Right atrium auricular region (tissue), 2 donors: ENCODE measurements around the gene SPSB1. TPM values are rescaled to one million over a fixed set of nuclear protein-coding genes. Genes with fewer than 3 reads are reported as not detected.

ENCODE experiments used
- DNase-seq: peaks from one replicate; pipeline ENCODE4 v3.0.0-alpha.2; 2019; ENCODE audit warnings: low spot score
- H3K27ac ChIP-seq, 2 donors: fragments of 200-600 bp; sonication (generic); 1 replicate in 1 of 2; 2 replicates in 1 of 2; pipeline ENCODE4 v1.5.1; 2016 to 2019
- H3K27me3 ChIP-seq, 2 donors: fragments of 200-600 bp; sonication (generic); one replicate each; pipeline versions ENCODE4 v1.5.1 to v1.6.0; 2017 to 2019
- H3K36me3 ChIP-seq: fragments of 200-600 bp; sonication (generic); one replicate; pipeline ENCODE4 v1.5.1; 2016
- H3K4me1 ChIP-seq, 2 donors: fragments of 200-600 bp; sonication (generic); one replicate each; pipeline versions ENCODE4 v1.5.1 to v1.6.0; 2017 to 2019
- H3K4me3 ChIP-seq, 2 donors: fragments of 200-600 bp; sonication (generic); 1 replicate in 1 of 2; 2 replicates in 1 of 2; pipeline ENCODE4 v1.5.1; 2017 to 2019; ENCODE audit warnings: mild to moderate bottlenecking in 1 of 2, moderate library complexity in 1 of 2
- H3K9me3 ChIP-seq, 2 donors: fragments of 200-600 bp; sonication (generic); one replicate each; pipeline ENCODE4 v1.5.1; 2019
- total RNA-seq, 2 donors: library from RNA; depleted of rRNA; stranded (reverse); fragments of >200 nt; gene quantifications; one replicate each; pipeline ENCODE4 v1.1.0, GENCODE V29; 2016
- TF ChIP-seq, protein P1 (sequence below), 2 donors: fragments of 200-600 bp; sonication (generic); IDR thresholded peaks; one replicate each; pipeline ENCODE4 v1.5.1; 2019; ENCODE audit warnings: antibody characterized with exemption in 2 of 2

The SPSB1 gene
- total RNA-seq, 2 donors from 2014 or later = 20.1 to 20.8 TPM

DNA sequence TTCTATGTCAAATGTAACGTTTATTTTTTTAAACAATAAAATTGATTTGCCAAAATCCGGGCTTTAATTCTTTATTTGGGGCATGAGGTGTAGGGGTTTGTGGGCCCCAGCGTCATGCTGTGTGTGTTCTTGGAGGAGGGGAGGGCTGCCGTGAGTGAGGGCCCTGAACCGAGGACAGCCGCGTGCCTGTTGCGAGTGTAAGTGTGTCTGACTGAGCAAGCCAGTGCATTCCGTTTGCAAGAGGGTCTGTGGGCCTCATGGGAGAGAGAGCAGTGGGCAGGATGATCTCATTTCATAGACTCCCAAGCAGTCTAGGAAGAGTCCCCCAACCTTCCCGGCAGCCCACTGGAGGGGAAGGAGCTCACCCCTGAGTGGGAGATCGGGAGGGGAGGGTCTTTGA is 21.4 kb upstream of the SPSB1 start:
- peaks cover 0 to 31% of the 10 kb centered on the region in 2 donors for H3K4me1 ChIP-seq
- no peaks in the 10 kb centered on the region for H3K9me3 ChIP-seq
- no peak overlapping the region for H3K27ac ChIP-seq
- peaks cover 2% of the 10 kb centered on the region for H3K36me3 ChIP-seq
- H3K4me3 ChIP-seq = no peak overlapping the region
- DNase-seq = no peak
- H3K27me3 ChIP-seq = no peaks in the 10 kb centered on the region
- TF ChIP-seq, protein P1, sequence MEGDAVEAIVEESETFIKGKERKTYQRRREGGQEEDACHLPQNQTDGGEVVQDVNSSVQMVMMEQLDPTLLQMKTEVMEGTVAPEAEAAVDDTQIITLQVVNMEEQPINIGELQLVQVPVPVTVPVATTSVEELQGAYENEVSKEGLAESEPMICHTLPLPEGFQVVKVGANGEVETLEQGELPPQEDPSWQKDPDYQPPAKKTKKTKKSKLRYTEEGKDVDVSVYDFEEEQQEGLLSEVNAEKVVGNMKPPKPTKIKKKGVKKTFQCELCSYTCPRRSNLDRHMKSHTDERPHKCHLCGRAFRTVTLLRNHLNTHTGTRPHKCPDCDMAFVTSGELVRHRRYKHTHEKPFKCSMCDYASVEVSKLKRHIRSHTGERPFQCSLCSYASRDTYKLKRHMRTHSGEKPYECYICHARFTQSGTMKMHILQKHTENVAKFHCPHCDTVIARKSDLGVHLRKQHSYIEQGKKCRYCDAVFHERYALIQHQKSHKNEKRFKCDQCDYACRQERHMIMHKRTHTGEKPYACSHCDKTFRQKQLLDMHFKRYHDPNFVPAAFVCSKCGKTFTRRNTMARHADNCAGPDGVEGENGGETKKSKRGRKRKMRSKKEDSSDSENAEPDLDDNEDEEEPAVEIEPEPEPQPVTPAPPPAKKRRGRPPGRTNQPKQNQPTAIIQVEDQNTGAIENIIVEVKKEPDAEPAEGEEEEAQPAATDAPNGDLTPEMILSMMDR (IDR thresholded peaks at IDR 0.05) = no peak

DNA sequence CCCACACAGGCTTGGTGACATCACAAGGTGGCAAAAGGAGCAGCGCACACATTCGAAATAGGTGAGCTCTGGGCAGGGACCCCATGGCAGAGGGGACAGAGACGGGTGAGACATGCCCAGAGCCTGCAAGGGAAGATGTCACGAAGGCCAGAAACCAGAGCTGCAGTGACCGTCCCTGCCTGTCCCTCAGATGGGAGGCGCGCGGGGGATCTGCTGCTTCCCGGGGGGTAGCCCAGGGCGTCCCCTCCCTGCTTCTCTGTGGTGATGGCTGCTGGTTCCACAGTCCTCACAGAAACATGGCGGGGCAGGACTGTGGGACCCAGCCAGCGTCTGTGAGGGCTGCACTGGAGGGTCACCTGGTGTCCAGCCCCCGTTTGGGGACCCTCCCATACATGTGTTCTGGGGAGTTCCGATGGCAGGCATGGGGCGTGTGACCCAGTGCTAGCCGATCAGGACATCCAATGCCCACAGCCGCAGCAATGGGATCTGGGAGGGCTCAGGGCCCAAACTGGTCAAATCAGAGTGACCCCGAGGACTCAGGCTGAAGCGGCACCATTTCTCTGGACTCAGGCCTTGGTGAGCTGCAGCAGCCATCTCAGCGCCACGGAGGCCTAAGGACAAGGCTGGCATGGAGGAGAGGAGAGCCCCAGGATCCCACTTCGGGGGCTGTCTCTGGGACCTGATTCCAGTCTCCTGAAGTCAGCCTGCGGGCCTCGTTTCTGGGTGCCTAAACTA is 20.7 kb upstream of the SPSB1 start:
- Histone ChIP-seq H3K27me3 (no peaks in the 10 kb centered on the region), H3K9me3 (no peaks in the 10 kb centered on the region), H3K4me3 (no peak overlapping the region), H3K4me1 (peaks cover 0 to 24% of the 10 kb centered on the region in 2 donors), H3K27ac (no peak overlapping the region), H3K36me3 (no peaks in the 10 kb centered on the region)
- TF ChIP-seq, protein P1 (IDR thresholded peaks at IDR 0.05) = no peak
- DNase-seq = no peak

DNA sequence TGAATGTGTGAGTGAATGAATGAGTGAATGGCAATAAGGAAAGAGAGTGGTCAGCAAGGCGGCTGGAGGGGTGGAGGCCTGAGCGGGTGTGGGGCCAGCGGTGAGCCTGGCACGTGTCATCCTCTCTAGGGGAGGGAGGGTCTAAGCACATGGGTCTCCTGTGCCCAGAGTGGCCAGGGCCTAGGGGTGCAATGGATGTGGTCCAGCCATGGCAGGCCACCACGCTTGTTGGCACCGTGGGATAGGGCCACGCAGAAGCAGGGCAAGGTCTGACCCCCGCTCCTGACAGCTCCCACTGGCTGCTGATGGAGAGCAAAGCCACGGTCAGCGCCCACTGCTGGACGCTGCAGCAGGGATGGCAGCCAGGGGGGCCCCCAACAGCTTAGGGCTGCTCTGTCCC is 19.5 kb upstream of the SPSB1 start:
- no peak for DNase-seq
- H3K4me1 ChIP-seq = peaks cover 0 to 21% of the 10 kb centered on the region in 2 donors

DNA sequence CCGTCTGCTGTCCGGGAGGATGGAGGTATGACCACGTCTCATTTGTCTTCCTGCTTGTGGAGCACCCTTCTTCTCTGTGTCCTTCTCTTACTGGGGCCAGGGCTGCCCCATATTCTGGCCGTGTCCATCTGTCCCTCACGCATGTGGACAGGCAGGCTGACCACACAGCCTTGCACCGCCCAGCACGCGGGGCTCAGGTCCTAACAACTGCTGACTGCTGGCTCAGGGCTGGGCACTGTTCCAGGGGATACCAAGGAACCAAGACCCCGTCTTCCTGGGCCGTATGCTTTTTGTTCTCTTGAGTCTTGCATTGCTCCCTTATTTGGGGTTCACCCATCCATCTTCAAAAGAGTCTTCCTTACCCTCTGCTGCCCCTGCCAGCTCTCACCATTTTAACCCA is 17.5 kb upstream of the SPSB1 start:
- no peaks in the 10 kb centered on the region for H3K9me3 ChIP-seq
- H3K4me1 ChIP-seq = peaks cover 0 to 16% of the 10 kb centered on the region in 2 donors
- H3K4me3 ChIP-seq = no peak overlapping the region
- H3K36me3 ChIP-seq = no peaks in the 10 kb centered on the region
- H3K27ac ChIP-seq = no peak overlapping the region
- TF ChIP-seq, protein P1 (IDR thresholded peaks at IDR 0.05) = no peak
- DNase-seq = no peak
- no peaks in the 10 kb centered on the region for H3K27me3 ChIP-seq

More for the DNA sequence above, 19.5 kb upstream of the SPSB1 start:
- H3K4me3 ChIP-seq = no peak overlapping the region
- no peaks in the 10 kb centered on the region for H3K9me3 ChIP-seq
- H3K27me3 ChIP-seq = no peaks in the 10 kb centered on the region
- no peaks in the 10 kb centered on the region for H3K36me3 ChIP-seq
- TF ChIP-seq, protein P1 (IDR thresholded peaks at IDR 0.05) = no peak
- no peak overlapping the region for H3K27ac ChIP-seq

DNA sequence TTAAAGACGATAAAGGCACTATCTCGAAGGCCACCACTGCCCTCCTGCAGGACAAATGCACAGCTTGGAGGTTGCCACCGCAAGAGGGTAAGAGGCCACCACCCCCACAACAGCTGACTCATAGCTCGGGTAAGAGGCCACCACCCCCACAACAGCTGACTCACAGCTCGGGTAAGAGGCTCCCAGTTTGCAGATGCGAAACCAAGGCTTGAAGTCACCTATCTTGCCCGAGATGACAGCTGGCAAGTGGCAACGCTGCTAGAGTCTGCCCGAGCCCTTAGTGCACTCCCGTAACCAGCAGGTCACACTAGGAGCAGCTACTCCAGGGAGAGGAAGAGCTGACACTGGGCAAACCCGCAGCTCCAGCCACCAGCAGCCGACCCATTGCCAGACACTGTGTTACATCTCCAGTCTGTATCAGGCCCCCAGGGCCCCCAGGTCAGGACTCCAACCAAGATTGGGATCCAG is 17.1 kb upstream of the SPSB1 start:
- Histone ChIP-seq H3K27ac (no peak overlapping the region), H3K4me3 (no peak overlapping the region)
- TF ChIP-seq, protein P1 (IDR thresholded peaks at IDR 0.05) = no peak

More for the DNA sequence above, 17.1 kb upstream of the SPSB1 start:
- no peaks in the 10 kb centered on the region for H3K9me3 ChIP-seq
- no peaks in the 10 kb centered on the region for H3K27me3 ChIP-seq
- DNase-seq = no peak
- peaks cover 0 to 14% of the 10 kb centered on the region in 2 donors for H3K4me1 ChIP-seq
- no peaks in the 10 kb centered on the region for H3K36me3 ChIP-seq
